ENCODE data around the gene ZNF827. TPM values are rescaled to one million over a fixed set of nuclear protein-coding genes. Genes with fewer than 3 reads are reported as not detected.

The ZNF827 gene
- total RNA-seq, 1 donor from 2014 or later = 50.2 TPM

- Mint-ChIP-seq H3K9me3 (ENCODE audit: low read depth) (no peaks in the 10 kb centered on the region), H3K4me3 (ENCODE audit: low read depth) (no peak overlapping the region), H3K4me1 (ENCODE audit: low read depth) (peaks cover 3% of the 10 kb centered on the region), H3K27ac (no peak overlapping the region), H3K36me3 (ENCODE audit: insufficient read depth) (peaks cover 3% of the 10 kb centered on the region), H3K27me3 (no peaks in the 10 kb centered on the region)
- no peak for TF ChIP-seq CTCF (IDR thresholded peaks at IDR 0.05; ENCODE audit: unreplicated experiment)
- DNase-seq (ENCODE audit: low spot score, unreplicated experiment) = no peak
Observed at GRCh38 chr4:145795521-145795920, 143.1 kb downstream of the ZNF827 start.

- H3K9me3 Mint-ChIP-seq (ENCODE audit: low read depth) = no peaks in the 10 kb centered on the region
- peaks cover 3% of the 10 kb centered on the region for H3K36me3 Mint-ChIP-seq (ENCODE audit: insufficient read depth)
- no peak overlapping the region for H3K27ac Mint-ChIP-seq
- no peaks in the 10 kb centered on the region for H3K27me3 Mint-ChIP-seq
- DNase-seq (ENCODE audit: low spot score, unreplicated experiment) = no peak
- TF ChIP-seq CTCF (IDR thresholded peaks at IDR 0.05; ENCODE audit: unreplicated experiment) = no peak
- peaks cover 3% of the 10 kb centered on the region for H3K4me1 Mint-ChIP-seq (ENCODE audit: low read depth)
- H3K4me3 Mint-ChIP-seq (ENCODE audit: low read depth) = no peak overlapping the region
Observed at GRCh38 chr4:145792429-145792828, 146.2 kb downstream of the ZNF827 start.

- DNase-seq (ENCODE audit: low spot score, unreplicated experiment) = no peak
- no peaks in the 10 kb centered on the region for H3K27me3 Mint-ChIP-seq
- no peak overlapping the region for H3K27ac Mint-ChIP-seq
- H3K36me3 Mint-ChIP-seq (ENCODE audit: insufficient read depth) = peaks cover 3% of the 10 kb centered on the region
- no peak for TF ChIP-seq CTCF (IDR thresholded peaks at IDR 0.05; ENCODE audit: unreplicated experiment)
- H3K9me3 Mint-ChIP-seq (ENCODE audit: low read depth) = no peaks in the 10 kb centered on the region
- H3K4me3 Mint-ChIP-seq (ENCODE audit: low read depth) = no peak overlapping the region
- H3K4me1 Mint-ChIP-seq (ENCODE audit: low read depth) = peaks cover 3% of the 10 kb centered on the region
Observed at GRCh38 chr4:145791988-145792387, 146.6 kb downstream of the ZNF827 start.

DNA sequence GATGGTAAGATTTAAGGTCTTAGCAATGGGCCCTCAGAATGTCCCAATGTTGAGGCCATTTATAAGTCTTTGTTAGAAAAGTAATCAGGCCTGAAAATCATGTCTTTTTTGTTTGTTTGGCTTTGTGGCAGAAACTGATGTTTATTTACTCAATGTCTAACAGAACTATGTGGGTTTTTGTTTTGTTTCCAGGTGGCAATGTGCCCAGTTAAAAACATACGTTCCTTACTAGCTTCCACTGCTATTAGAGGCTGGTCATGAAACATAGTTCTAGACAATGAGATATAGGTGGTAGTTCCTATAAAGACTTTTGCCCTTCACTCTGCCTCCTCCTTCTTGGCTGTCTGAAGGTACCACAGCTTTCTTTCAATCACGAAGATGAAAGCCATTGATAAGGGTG lies 149.9 kb downstream of the ZNF827 start:
- no peak overlapping the region for H3K4me3 Mint-ChIP-seq (ENCODE audit: low read depth)
- H3K27me3 Mint-ChIP-seq = no peaks in the 10 kb centered on the region
- no peaks in the 10 kb centered on the region for H3K9me3 Mint-ChIP-seq (ENCODE audit: low read depth)
- no peak for DNase-seq (ENCODE audit: low spot score, unreplicated experiment)
- peaks cover 13% of the 10 kb centered on the region for H3K36me3 Mint-ChIP-seq (ENCODE audit: insufficient read depth)
- TF ChIP-seq CTCF (IDR thresholded peaks at IDR 0.05; ENCODE audit: unreplicated experiment) = no peak
- no peak overlapping the region for H3K27ac Mint-ChIP-seq
- H3K4me1 Mint-ChIP-seq (ENCODE audit: low read depth) = peaks cover 6% of the 10 kb centered on the region

DNA sequence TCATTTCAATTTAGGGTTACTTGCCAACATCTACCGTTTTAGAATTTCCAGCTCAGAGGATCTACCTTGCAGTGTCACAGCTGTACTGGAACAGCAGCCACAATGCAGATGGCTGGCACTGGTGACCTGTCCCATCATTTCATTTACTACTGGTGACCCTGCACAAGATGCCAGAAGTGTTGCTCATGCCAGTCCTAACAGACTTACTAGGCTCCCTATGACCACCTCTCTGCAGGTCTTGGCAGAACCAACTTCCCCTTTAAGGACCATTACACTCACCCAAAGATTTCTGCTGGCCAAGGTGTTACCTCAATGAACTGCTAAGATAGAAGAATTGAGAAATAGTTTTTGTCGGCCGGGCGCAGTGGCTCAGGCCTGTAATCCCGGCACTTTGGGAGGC lies 151.8 kb downstream of the ZNF827 start:
- H3K27ac Mint-ChIP-seq = no peak overlapping the region
- H3K27me3 Mint-ChIP-seq = no peaks in the 10 kb centered on the region
- TF ChIP-seq CTCF (IDR thresholded peaks at IDR 0.05; ENCODE audit: unreplicated experiment) = no peak

More for the DNA sequence above, 151.8 kb downstream of the ZNF827 start:
- Mint-ChIP-seq H3K4me1 (ENCODE audit: low read depth) (peaks cover 6% of the 10 kb centered on the region), H3K36me3 (ENCODE audit: insufficient read depth) (peaks cover 21% of the 10 kb centered on the region), H3K9me3 (ENCODE audit: low read depth) (no peaks in the 10 kb centered on the region), H3K4me3 (ENCODE audit: low read depth) (no peak overlapping the region)
- DNase-seq (ENCODE audit: low spot score, unreplicated experiment) = no peak

Data from progenitor cell of endocrine pancreas (in vitro differentiated cells).